DMS 273 (cell line): Measurements from ENCODE around the gene EEF1AKMT1.

Experiments used
- DNase-seq: peaks from one replicate; lab custom pipeline; 2025; ENCODE audit not compliant: unreplicated experiment; lab: John Stamatoyannopoulos, UW

The EEF1AKMT1 gene, protein sequence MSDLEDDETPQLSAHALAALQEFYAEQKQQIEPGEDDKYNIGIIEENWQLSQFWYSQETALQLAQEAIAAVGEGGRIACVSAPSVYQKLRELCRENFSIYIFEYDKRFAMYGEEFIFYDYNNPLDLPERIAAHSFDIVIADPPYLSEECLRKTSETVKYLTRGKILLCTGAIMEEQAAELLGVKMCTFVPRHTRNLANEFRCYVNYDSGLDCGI

DNA sequence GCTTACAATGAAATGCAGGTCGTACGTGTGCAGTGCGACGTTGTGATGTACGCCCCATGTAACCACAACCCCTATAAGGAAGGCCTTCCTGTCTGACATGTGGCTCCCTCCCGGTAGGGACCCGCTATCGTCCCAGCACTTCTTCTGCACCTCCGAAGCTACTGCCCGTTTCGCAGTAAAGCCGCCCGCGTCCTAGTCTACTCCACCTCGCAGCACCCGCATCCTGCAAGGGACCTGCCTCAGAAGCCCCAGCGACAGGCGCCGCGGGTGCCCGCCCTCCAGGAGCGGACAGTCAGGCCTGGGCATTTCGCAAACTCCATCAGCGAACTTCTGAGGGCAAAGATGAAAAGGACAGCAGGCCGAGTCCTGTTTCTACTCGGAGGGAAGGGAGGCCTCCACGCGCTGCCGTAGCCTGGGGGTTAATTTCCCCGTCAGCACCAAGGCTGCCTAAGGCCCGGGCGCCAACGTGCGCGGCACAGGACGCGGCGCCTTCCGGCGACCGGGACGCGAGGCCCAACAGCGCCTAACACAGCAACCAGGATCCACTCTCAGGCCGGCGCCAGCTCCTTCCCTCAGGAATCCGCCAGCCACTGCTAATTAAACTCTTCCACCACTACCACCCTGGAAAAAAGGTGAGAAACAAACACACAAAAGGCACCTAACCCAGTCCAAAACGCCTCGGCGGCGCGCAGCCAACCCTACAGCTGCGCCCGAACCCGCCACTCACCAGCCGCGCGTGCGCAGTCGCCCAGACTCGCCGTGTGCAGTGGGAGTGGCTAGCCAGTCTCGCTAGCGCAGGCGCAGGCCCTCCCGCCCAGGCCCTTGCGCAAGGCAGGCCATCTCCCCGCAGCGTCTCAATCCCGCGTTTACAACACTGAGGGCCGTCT is at the start of gene EEF1AKMT1:
Gene EEF1AKMT1 (minus strand): TSS at position 768 of the 887 bp plus-strand sequence. CDS start 16,363 bp downstream, outside the sequence.
- DNase-seq = peak; percentile 95

DNA sequence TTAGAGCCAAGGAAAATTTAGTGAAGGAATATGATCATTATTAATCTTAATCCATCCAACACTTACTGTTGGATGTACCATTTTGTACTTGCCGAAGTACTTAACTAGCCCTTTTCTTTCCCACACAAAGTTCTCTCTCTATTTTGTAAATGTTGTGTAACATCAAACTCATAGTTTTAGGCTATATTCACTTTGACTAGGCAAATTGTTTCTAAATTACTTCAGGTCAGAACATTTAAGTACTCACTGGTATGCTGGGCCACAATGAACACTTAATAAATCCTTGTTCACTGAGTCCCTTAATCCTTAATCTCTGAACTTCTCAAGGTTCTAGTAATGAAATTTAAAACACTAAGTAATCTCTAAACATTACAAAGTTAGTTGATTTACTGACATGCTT is 49.3 kb upstream of the EEF1AKMT1 start:
- no peak for DNase-seq

DNA sequence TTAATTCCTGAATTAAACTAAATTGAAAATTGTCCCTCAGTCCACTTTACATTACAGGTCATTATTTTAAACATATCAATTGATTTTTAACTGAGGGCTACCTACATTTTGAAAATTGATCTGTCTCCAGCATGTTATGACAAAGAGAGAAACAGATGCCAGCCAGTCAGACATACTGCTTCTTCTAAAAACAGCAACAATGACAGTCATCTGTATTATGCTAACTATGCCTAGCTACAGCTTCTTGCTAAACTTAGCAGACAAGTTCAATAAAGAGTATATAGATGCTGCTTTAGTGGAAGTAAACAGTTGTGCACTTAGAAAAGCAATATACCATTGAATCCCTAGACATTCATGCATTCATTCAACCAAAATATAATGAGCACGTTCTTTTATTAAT is 48.6 kb upstream of the EEF1AKMT1 start:
- DNase-seq = no peak

DNA sequence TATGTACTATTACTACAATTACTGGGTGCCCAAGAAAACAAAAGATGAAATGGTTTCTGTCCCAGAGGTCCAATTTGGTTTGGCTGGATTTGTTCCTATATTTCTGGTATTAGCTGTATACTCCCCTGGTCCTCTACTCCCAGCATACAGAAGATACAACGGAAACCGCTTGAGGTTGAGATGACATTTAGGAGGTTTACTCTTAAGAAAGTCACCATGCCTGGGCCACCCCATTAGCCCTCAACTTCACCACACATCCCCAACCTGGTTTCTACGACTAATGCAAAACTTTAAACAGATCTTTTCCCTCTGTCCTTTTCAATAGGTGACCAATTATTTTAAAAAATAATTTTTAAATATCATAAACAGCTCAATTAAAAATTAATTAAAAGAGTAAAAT is 46.0 kb upstream of the EEF1AKMT1 start:
- DNase-seq = no peak

DNA sequence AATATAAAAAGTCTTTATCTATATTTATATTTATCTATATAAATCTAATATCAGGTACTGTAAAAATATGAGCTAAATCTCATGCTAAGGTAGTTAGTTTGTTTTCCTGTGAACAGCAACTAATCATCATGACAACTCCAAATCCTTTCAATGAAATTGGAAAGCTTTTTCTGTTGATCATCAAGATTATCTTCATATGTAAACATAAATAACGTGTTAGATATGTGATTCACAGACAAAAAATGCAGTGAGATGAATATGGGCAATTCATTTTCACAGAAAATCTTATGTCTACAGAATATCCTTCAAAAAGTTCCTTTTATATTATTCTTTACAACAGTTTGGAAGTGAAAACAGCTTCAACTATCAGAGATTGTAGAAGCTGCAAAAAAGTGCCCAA is 41.7 kb upstream of the EEF1AKMT1 start:
- no peak for DNase-seq

DNA sequence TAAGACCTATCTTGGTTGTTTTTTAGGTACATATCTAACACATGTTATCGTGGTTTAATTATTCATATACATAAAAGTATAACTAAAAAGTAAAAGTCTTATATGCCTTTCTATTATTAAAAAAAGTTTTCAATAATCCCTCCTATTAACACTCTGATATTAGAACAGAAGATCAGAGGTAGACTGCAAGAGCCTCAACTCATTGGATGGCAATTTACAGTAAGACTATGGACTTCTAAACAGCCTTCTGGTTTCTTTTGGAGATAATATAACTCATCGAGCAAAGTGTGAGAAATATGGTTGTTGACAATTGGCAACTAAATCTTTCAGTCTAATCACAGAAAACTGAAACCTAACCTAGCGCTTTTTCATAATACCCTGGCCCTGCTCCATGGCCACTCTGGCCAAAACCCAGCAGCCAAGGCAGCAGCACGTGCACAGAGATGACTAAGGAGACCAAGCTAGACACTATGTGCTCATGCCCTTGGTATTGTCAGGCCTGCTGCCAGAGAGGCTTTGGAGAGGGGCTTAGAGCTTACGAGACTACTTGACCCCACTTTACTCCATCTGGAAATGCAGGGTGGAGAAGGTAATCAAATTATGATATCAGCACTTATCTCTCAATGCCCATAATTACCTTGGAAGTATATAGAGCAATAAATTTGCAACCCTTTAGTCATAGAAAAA is 40.6 kb upstream of the EEF1AKMT1 start:
- peak; percentile 65 for DNase-seq

DNA sequence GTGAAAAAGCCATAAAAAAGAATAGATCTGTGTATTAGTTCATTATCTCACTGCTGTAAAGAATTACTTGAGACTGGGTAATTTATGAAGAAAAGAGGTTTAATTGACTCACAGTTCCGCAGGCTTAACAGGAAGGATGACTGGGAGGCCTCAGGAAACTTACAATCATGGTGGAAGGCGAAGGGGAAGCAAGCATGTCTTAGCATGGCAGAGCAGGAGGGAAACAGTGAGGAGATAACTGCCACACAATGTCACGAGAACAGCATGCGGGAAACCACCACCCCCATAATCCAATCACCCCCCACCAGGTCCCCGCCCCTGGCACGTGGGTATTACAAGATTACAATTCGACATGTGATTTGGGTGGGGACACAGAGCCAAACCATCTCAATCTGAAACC is 39.1 kb upstream of the EEF1AKMT1 start:
- DNase-seq = no peak

DNA sequence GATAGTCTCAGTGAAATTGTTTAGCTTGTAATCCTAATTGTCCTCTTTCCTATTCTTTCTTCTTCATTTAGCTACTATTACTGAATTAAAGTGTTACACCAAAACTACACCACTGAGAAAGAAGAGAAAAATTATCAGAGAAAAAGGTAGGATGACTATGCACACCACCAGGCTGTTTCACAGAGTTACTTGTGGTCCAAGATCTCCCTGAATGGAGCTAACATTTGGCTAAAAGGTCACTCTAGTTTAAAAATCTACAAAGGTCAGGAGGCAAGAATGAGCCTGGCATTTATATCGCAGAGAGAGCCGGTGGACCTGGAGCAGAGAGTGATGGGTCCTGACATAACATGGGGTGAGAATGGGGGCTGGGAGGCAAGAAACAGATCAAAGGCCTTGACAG is 37.0 kb upstream of the EEF1AKMT1 start:
- DNase-seq = no peak

DNA sequence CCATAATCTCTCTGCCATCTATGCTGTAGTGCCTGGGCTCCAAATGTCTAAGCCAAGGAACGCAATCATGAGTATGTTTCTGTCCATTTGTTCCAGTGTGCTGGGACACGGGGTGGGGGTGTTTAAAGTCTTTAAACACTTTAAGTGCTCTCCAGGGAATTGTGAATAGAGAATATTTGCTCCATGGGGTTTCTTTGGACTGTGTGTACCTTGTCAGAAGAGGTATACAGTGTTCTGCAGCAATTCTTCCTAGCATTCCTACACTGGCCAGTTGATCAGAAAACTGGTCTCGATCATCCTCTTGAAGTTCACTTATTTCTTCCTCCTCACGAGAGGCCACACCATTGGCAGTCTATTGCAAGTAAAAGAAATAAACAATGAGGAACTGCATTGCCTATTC is 35.1 kb upstream of the EEF1AKMT1 start:
- no peak for DNase-seq

DNA sequence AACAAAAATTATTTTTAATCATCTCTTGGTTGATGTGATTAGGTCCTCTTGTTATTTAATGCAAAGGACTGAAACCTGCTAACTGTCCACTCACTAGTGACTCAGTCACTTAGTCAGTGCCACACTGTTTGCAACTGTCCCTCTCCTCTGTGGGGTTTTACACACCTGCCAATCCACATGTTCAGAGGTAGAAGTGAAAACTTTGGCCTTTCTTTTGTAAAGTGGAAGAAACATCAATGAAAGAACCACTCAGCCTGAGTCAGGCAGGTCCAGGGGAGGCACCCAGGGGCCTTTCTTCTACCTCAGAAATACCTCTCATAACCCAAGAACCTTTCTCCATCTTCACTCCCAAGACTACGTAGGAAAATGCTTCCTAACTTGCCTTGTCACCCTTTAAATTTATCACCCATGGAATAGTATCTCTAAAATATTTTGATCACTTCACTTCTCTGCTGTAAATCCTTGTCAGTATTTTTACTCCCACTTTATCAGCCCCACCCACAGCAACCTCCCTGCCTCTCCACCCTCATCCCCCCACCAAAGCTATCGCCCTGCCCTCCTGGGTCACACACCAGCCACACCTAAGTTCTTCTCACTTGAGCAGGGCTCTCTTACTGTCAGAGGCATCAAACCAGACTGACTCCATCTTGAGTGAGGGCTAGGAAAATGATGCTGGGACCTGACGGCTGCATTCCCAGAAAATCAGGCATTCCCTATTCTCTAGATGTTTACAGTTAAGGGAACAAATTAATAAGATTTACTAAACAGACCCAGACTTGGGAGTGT is 29.6 kb upstream of the EEF1AKMT1 start:
- no peak for DNase-seq

DNA sequence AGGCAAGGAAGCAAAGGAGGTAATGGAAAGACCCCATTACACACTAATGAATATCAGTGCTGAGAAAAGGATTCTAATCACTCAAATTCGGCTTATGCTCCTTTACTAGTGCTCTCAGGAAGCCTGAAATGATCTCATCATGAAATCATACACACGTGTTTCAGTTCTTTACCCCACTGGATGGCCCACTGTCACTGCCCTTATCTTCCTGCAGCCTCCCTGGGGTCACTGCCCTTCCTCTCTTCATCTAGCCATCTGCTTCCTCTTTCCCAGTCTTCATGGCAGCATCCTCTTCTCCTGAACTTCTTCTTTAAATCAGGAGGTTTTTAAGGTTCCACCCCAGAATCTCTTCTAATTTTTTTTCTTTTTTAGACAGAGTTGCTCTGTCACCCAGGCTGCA is 27.9 kb upstream of the EEF1AKMT1 start:
- no peak for DNase-seq

DNA sequence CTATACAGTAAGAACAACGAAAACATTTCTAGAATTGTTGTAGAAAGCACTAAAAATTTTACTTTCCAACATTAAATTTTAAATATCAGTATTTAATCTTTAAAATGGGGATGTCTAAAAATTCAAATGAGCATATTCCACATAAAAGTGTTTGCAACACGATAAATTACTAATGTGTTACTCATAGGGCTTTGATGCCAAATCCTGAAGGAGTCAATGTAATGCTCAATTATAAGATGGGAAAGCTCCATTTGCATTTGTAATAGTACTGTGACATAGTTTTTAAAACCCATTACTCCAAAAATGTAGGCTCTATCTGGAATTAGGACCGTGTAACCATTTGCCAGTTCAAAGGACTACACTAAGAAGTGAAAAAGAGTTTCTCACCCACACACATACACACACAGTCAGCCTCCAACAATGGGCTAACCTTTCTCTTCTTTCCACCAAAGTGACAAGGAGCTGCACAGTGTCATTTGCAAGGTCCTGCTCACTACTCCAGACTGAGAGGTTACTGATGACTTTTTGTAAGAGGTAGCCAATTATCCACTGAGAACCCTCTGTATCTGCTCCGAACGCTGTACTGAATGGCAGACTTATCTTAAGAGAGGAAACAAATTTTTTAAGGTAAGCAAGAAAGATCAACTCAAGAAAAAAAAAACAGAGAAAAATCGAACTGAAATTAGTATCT is 26.1 kb upstream of the EEF1AKMT1 start:
- no peak for DNase-seq

DNA sequence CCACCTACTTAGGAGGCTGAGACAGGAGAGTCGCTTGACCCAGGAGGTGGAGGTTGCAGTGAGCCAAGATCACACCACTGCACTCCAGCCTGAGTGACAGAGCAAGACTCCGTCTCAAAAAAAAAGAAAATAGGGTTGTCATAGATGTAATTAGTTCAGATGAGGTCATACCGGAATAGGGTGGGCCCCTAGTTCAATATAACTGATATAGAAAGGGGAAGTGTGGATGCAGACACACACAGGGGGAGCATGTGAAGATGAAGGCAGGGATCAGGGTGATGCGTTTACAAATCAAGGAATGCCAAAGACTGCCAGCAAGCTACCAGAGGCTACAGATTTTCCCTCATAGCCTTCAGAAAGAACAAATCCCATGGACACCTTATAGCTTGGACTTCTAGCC is 24.3 kb upstream of the EEF1AKMT1 start:
- DNase-seq = no peak

DNA sequence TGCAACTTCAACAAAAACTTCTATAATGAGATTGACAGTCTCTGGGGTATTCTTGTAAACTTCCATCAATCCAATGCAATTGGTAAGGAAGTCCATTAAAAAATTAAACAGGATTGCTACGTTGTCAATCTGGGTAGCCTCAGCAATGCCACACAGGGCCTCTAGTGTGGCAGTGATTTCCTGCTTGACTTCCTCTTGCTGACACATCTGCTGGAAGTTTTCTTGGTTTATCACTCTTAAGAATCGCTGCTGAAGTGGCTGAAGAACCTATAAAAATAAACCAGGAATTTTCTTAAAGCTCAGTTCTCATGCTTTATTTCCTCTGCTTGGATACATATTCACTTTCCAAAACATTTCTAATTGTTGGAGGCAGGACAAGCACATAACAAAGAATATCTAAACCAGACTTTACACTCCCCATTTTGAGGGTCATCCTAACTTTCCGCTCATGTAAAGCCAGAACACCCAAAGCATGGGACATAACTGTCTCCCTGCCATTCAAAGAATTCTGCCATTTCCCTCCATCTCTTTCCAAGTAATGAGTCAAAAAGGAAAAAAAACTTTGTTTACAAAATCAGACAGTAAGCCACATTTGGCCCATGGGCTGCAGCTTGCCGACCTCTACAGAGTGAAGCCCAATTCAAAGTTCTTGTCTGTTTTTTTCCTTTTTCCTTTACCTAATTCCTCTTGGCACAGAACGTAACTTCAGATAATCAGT is 23.2 kb upstream of the EEF1AKMT1 start:
- DNase-seq = no peak

DNA sequence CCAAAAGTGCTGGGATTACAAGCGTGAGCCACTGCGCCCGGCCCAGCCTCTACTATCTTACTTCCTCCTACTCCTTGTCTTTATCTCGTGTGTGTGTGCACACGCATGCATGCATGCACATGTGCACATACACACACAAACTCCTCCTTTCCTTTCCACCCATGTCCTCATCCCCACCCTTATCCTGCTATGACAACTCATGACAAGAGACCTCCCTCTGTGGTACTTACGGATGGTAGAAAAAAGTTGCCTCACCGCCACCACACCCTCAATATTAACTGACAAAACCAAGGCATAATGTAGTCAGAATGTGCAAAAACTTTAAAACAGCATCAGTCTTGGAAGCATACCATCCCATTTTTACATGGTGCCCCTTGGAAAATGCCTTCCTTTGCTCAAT is 15.9 kb upstream of the EEF1AKMT1 start:
- no peak for DNase-seq

DNA sequence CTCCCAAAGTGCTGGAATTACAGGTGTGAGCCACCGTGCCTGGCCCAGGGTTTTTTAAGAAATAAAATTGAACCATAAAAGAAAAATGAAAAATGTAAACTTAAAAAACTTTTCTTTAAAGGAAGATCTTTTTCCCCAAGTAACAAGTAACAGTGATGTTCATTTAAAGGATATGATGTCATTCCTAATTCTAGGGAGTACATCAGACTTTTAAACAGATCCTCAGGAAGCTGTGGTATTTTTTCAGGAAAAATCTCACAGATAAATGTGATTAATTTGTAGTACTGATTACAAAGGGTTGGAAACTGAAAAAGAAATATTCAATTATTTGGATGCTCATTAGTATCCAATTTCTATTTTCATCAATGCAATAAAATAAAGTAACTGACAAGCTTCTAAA is 14.6 kb upstream of the EEF1AKMT1 start:
- no peak for DNase-seq

DNA sequence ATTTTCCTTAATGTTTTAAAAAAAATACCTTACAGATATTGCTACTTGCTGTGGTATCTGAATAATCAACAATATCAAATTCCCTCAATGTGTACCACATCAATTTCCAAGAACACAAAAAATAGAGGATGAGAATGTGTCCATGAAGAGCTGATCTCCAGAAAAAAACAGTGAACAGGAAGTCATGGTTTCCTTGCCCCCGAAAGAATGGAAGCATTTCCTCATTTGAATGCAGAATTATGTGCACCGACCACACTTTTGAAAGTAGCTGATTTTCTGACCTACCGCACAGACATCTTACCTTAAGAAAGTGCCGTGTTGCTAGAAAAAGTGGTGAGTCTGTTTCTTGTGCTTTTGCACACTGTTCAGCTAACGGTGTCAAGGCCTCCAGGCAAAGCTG is 13.4 kb upstream of the EEF1AKMT1 start:
- DNase-seq = no peak

DNA sequence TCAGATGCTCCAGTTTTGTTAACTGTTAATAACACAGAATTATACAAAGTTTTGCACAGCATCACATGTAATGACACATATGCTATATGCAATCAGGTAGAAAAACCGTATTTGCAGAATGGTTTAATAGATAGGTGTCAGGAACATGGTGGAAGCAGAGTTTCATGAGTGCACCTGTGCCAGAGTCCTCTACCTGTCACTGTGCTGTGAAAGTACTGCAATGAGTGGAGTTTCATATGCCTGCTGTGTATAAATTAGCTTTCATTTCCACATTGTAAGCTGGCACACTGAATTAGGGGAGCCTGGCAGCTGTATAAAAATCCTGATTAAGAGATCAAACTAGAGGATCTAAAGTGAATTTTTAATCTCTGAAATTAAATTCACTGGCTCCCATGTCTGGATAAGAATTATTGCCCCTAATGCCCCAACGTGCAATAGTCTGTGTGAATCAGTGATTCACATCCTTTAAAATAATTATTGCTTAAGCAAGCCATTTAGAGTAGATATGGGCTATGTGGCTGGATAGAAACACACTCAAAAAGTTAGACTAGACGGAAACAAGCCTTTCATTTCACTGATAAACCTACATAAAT is 8.5 kb upstream of the EEF1AKMT1 start:
- no peak for DNase-seq

DNA sequence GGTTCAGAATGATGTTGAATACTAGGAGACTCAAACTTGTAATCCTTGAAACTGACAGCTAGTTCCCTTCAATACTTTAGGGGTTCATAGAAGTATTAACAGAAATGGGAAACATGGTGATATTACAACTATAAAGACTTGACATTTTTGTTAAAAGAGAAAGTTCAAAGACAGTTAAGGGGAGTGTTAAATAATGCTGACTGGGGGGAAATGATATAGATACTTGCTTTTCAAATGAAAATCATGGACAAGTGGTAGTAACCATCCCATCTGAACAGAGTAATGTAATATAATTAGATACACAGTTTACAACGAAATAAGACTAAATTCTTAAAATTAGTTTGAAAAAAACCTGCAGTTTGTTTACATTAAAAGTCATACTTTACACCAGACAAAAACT is 6.6 kb upstream of the EEF1AKMT1 start:
- DNase-seq = no peak

DNA sequence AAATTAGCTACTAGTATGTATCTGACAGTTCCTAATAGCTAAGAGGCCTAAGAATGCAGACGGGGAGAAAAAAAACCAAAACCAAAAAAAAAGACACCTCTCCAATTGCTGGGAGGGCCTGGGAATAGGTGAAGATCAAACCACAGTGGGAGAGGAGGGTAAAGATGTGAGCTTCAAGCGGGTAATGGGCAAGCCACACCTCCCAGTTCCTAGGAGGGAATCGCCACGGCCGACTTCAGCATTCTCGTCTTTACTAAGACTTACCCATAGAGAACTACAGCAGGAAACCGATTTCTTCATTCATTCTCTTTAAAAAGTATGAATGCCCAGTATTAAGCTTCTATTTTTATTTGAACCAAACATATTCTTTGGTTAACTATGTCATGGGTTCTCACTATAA is 5.6 kb upstream of the EEF1AKMT1 start:
- DNase-seq = no peak
